Left renal cortex interstitium (tissue), 4 donors: ENCODE measurements around the gene CYP46A1. TPM values are rescaled to one million over a fixed set of nuclear protein-coding genes. Genes with fewer than 3 reads are reported as not detected.

Source experiments
- DNase-seq, 4 donors: peaks; one replicate each; pipeline ENCODE4 v3.0.0-alpha.2; 2013; ENCODE audit warnings: low read depth in 4 of 4, low spot score in 2 of 4, missing footprints in 1 of 4
- polyA plus RNA-seq, 4 donors: library from polyadenylated mRNA; unstranded; fragments of 120-200 nt; gene quantifications; one replicate each; pipeline ENCODE4 v1.2.1, GENCODE V29; 2013; ENCODE audit not compliant: insufficient read length in 4 of 4

Gene CYP46A1
- polyA plus RNA-seq, 4 donors: 1.4 to 4.4 (median 2.8) TPM

- DNase-seq: no peak
Observed at GRCh38 chr14:99727096-99727870, 43.2 kb downstream of the CYP46A1 start.

GRCh38 chr14:99728231-99728920 lies 44.3 kb downstream of the CYP46A1 start:
- DNase-seq: no peak

GRCh38 chr14:99728981-99729451 lies 44.9 kb downstream of the CYP46A1 start:
- no peak for DNase-seq

GRCh38 chr14:99729991-99730875 lies 46.1 kb downstream of the CYP46A1 start:
- no peak for DNase-seq

- DNase-seq: no peak
Observed at GRCh38 chr14:99730876-99731546, 46.9 kb downstream of the CYP46A1 start.

- no peak for DNase-seq
Observed at GRCh38 chr14:99731547-99732435, 47.7 kb downstream of the CYP46A1 start.

GRCh38 chr14:99732436-99733210 lies 48.5 kb downstream of the CYP46A1 start:
- DNase-seq: no peak

GRCh38 chr14:99733211-99733539 lies 49.1 kb downstream of the CYP46A1 start:
- no peak for DNase-seq

GRCh38 chr14:99733540-99734405 lies 49.7 kb downstream of the CYP46A1 start:
- no peak for DNase-seq

GRCh38 chr14:99734406-99735051 lies 50.4 kb downstream of the CYP46A1 start:
- no peak for DNase-seq

- DNase-seq: no peak
Observed at GRCh38 chr14:99735189-99736135, 51.4 kb downstream of the CYP46A1 start.

GRCh38 chr14:99736603-99737371 lies 52.7 kb downstream of the CYP46A1 start:
- DNase-seq: no peak

GRCh38 chr14:99737451-99737951 lies 53.4 kb downstream of the CYP46A1 start:
- DNase-seq: no peak

GRCh38 chr14:99737956-99738667 lies 54.0 kb downstream of the CYP46A1 start:
- DNase-seq: no peak

GRCh38 chr14:99740411-99740810 lies 56.3 kb downstream of the CYP46A1 start:
- no peak for DNase-seq
